ENCODE results near the gene BRI3BP. TPM values are rescaled to one million over a fixed set of nuclear protein-coding genes. Genes with fewer than 3 reads are reported as not detected.

BRI3BP gene
- total and polyA plus RNA-seq, 9 of the 15 experiments (the other 6 are each of a cell fraction or from before 2014, with no cell fraction given): 12.3 to 25.0 (median 16.6) TPM

- TF ChIP-seq ZNF224 (CRISPR knock-in tag; IDR thresholded peaks at IDR 0.05) (no peak), ARID1B (IDR thresholded peaks at IDR 0.05) (no peak), TEAD4 (IDR thresholded peaks at IDR 0.05; ENCODE audit: low read length) (no peak), TEAD4 (CRISPR knock-in tag; IDR thresholded peaks at IDR 0.05; ENCODE audit: borderline replicate concordance) (no peak), HOXB6 (CRISPR knock-in tag; IDR thresholded peaks at IDR 0.05; ENCODE audit: borderline replicate concordance) (no peak), ZNF146 (CRISPR knock-in tag; IDR thresholded peaks at IDR 0.05; ENCODE audit: unreplicated experiment) (no peak), KDM1A (IDR thresholded peaks at IDR 0.05) (no peak), TCFL5 (CRISPR knock-in tag; conservative IDR thresholded peaks at IDR 0.05) (no peak), ZNF277 (CRISPR knock-in tag; IDR thresholded peaks at IDR 0.05; ENCODE audit: borderline replicate concordance) (no peak), FOS (IDR thresholded peaks at IDR 0.05; ENCODE audit: extremely low read depth, insufficient read length) (no peak)
- TF ChIP-seq, protein P1, sequence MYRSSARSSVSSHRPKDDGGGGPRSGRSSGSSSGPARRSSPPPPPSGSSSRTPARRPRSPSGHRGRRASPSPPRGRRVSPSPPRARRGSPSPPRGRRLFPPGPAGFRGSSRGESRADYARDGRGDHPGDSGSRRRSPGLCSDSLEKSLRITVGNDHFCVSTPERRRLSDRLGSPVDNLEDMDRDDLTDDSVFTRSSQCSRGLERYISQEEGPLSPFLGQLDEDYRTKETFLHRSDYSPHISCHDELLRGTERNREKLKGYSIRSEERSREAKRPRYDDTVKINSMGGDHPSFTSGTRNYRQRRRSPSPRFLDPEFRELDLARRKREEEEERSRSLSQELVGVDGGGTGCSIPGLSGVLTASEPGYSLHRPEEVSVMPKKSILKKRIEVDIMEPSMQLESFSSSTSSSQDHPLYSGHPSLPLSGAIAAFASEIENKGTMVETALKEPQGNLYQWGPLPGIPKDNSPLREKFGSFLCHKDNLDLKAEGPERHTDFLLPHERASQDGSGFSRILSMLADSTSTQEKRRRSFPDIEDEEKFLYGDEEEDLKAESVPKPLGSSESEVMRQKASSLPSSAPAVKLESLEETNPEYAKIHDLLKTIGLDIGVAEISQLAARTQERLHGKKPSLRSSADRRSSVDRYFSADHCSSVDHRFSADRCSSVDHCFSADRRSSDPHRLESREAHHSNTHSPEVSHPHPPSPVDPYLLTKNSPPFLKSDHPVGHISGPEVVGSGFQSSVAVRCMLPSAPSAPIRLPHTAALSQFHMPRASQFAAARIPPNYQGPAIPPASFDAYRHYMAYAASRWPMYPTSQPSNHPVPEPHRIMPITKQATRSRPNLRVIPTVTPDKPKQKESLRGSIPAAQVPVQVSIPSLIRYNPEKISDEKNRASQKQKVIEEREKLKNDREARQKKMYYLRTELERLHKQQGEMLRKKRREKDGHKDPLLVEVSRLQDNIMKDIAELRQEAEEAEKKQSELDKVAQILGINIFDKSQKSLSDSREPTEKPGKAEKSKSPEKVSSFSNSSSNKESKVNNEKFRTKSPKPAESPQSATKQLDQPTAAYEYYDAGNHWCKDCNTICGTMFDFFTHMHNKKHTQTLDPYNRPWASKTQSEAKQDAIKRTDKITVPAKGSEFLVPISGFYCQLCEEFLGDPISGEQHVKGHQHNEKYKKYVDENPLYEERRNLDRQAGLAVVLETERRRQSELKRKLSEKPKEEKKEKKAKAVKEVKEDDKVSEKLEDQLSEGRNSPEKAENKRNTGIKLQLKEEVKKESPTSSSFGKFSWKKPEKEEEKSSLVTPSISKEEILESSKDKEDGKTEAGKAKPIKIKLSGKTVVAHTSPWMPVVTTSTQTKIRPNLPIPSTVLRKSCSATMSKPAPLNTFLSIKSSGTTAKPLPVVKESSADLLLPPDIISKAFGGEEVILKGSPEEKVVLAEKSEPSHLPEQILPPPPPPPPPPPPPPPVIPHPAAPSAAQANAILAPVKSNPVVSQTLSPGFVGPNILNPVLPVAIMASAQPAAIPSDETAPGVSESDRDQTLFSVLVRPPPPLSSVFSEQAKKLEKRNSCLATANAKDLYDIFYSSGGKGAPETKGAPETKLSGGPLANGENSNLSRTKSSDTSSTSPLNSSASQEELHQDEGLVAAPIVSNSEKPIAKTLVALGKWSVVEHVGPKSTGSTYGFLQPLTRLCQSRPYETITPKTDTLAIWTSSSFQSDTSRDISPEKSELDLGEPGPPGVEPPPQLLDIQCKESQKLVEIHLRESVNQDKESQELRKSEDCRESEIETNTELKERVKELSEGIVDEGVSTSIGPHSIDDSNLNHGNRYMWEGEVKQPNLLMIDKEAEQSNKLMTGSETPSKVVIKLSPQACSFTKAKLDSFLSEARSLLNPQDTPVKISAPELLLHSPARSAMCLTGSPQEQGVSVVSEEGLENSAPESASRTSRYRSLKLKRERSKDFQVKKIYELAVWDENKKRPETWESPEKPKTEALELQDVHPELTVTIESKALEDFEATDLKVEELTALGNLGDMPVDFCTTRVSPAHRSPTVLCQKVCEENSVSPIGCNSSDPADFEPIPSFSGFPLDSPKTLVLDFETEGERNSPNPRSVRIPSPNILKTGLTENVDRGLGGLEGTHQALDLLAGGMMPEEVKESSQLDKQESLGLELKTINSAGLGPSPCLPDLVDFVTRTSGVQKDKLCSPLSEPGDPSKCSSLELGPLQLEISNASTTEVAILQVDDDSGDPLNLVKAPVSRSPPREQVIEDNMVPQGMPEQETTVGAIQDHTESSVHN (IDR thresholded peaks at IDR 0.05; ENCODE audit: borderline replicate concordance in 1 of 2, low read depth in 1 of 2): no peak
- TF ChIP-seq, protein P2, sequence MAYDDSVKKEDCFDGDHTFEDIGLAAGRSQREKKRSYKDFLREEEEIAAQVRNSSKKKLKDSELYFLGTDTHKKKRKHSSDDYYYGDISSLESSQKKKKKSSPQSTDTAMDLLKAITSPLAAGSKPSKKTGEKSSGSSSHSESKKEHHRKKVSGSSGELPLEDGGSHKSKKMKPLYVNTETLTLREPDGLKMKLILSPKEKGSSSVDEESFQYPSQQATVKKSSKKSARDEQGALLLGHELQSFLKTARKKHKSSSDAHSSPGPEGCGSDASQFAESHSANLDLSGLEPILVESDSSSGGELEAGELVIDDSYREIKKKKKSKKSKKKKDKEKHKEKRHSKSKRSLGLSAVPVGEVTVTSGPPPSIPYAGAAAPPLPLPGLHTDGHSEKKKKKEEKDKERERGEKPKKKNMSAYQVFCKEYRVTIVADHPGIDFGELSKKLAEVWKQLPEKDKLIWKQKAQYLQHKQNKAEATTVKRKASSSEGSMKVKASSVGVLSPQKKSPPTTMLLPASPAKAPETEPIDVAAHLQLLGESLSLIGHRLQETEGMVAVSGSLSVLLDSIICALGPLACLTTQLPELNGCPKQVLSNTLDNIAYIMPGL (CRISPR knock-in tag; IDR thresholded peaks at IDR 0.05): no peak
- TF ChIP-seq, protein P3, sequence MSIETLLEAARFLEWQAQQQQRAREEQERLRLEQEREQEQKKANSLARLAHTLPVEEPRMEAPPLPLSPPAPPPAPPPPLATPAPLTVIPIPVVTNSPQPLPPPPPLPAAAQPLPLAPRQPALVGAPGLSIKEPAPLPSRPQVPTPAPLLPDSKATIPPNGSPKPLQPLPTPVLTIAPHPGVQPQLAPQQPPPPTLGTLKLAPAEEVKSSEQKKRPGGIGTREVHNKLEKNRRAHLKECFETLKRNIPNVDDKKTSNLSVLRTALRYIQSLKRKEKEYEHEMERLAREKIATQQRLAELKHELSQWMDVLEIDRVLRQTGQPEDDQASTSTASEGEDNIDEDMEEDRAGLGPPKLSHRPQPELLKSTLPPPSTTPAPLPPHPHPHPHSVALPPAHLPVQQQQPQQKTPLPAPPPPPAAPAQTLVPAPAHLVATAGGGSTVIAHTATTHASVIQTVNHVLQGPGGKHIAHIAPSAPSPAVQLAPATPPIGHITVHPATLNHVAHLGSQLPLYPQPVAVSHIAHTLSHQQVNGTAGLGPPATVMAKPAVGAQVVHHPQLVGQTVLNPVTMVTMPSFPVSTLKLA (conservative IDR thresholded peaks at IDR 0.05): peak; percentile 75 to 76
Observed at GRCh38 chr12:125065021-125065918, 71.8 kb downstream of the BRI3BP start, which contains the start of gene AACS (continued).
